Fibroblast of skin of left quadriceps (primary cell): ENCODE data around the gene CCDC126.
"Not testable (repeated sequence)": the region's sequence is repeated elsewhere in the genome, so short reads cannot be mapped to it uniquely, and the experiment has no call there.

ENCODE experiments used
- DNase-seq, 2 experiments: peaks; one replicate each; pipeline ENCODE4 v3.0.0-alpha.2; 2013; ENCODE audit warnings: low read depth in 2 of 2

Gene CCDC126

GRCh38 chr7:23597094-23598091, at the start of gene CCDC126:
TSS of gene CCDC126 (plus strand) at chr7:23597382. CDS start at chr7:23611316, 13,934 bp downstream.
- peak; percentile 77 for DNase-seq

- DNase-seq: no peak
Observed at GRCh38 chr7:23547662-23548061, 49.5 kb upstream of the CCDC126 start.

- DNase-seq: no peak
Observed at GRCh38 chr7:23558303-23558702, 38.9 kb upstream of the CCDC126 start.

GRCh38 chr7:23570592-23571200, 26.5 kb upstream of the CCDC126 start:
- DNase-seq: peak; percentile 42 to 47

- not testable (repeated sequence) for DNase-seq
Observed at GRCh38 chr7:23581975-23582374, 15.2 kb upstream of the CCDC126 start.

GRCh38 chr7:23585304-23585703, 11.9 kb upstream of the CCDC126 start:
- DNase-seq: not testable (repeated sequence)

- no peak for DNase-seq
Observed at GRCh38 chr7:23586159-23586558, 11.0 kb upstream of the CCDC126 start.

GRCh38 chr7:23590529-23590928, 6.7 kb upstream of the CCDC126 start:
- DNase-seq: no peak

GRCh38 chr7:23593706-23594105, 3.5 kb upstream of the CCDC126 start:
- no peak for DNase-seq

- no peak for DNase-seq
Observed at GRCh38 chr7:23594879-23595604, 2.1 kb upstream of the CCDC126 start.

GRCh38 chr7:23598296-23598695, 1.1 kb downstream of the CCDC126 start:
- no peak for DNase-seq

GRCh38 chr7:23600236-23600635, 3.1 kb downstream of the CCDC126 start:
- peak; percentile 29 to 36 for DNase-seq

- DNase-seq: no peak
Observed at GRCh38 chr7:23603632-23604295, 6.6 kb downstream of the CCDC126 start.

GRCh38 chr7:23604296-23604640, 7.1 kb downstream of the CCDC126 start:
- no peak for DNase-seq

GRCh38 chr7:23607130-23607529, 9.9 kb downstream of the CCDC126 start:
- DNase-seq: no peak

GRCh38 chr7:23607866-23608265, 10.7 kb downstream of the CCDC126 start:
- DNase-seq: no peak

- DNase-seq: no peak
Observed at GRCh38 chr7:23615331-23615730, 18.1 kb downstream of the CCDC126 start.

- DNase-seq: no peak
Observed at GRCh38 chr7:23616593-23616992, 19.4 kb downstream of the CCDC126 start.

- DNase-seq: no peak
Observed at GRCh38 chr7:23617482-23617881, 20.3 kb downstream of the CCDC126 start.

GRCh38 chr7:23618241-23618640, 21.1 kb downstream of the CCDC126 start:
- no peak for DNase-seq

- DNase-seq: no peak
Observed at GRCh38 chr7:23619141-23619540, 22.0 kb downstream of the CCDC126 start.

- peak; percentile 20 to 34 for DNase-seq
Observed at GRCh38 chr7:23622506-23622925, 25.3 kb downstream of the CCDC126 start.
